HL-60 (cell line): ENCODE measurements around the gene FRAS1.

ENCODE experiments used
- DNase-seq, 2 experiments: peaks; one replicate each; pipeline ENCODE4 v3.0.0-alpha.2; 2010 to 2020; ENCODE audit warnings: low read depth in 1 of 2, low spot score in 1 of 2
- H3K27ac ChIP-seq: fragments of 250-450 bp; sonication (Bioruptor Pico); replicated peaks from 2 replicates; pipeline ENCODE4 v1.5.1; 2020; ENCODE audit warnings: mild to moderate bottlenecking, moderate library complexity
- H3K27me3 ChIP-seq: fragments of 250-450 bp; sonication (Bioruptor Pico); 2 replicates; pipeline ENCODE4 v1.5.1; 2021; ENCODE audit warnings: mild to moderate bottlenecking, moderate library complexity; ENCODE audit not compliant: insufficient read depth, poor library complexity, severe bottlenecking
- H3K4me3 ChIP-seq: replicated peaks from 2 replicates; pipeline ENCODE4 v1.5.1; 2011; ENCODE audit warnings: mild to moderate bottlenecking, control low read depth, low read length; ENCODE audit not compliant: insufficient read depth
- CTCF ChIP-seq: IDR thresholded peaks from one replicate; pipeline ENCODE4 v1.5.1; 2011; ENCODE audit warnings: low read length, control low read depth, inconsistent platforms; ENCODE audit not compliant: insufficient read depth
- GABPA ChIP-seq: IDR thresholded peaks from 2 replicates; pipeline ENCODE4 v1.6.1; 2012; ENCODE audit warnings: low read depth
- POLR2AphosphoS5 ChIP-seq: IDR thresholded peaks from 2 replicates; pipeline ENCODE4 v1.6.1; 2012; ENCODE audit warnings: low read depth
- REST ChIP-seq: IDR thresholded peaks from 2 replicates; pipeline ENCODE4 v1.6.1; 2012; ENCODE audit warnings: low read depth; ENCODE audit not compliant: insufficient replicate concordance
- SPI1 ChIP-seq: IDR thresholded peaks from 2 replicates; pipeline ENCODE4 v1.6.1; 2012; ENCODE audit warnings: low read depth, mild to moderate bottlenecking, borderline replicate concordance

FRAS1 gene

GRCh38 chr4:78441756-78442155, 384.6 kb downstream of the FRAS1 start:
- TF ChIP-seq GABPA, result no peak
- no peak for TF ChIP-seq SPI1
- no peak for TF ChIP-seq REST
- no peak for TF ChIP-seq CTCF
- no peak for TF ChIP-seq POLR2AphosphoS5
- H3K4me3 ChIP-seq, result no peak overlapping the region
- H3K27ac ChIP-seq, result no peak overlapping the region
- H3K27me3 ChIP-seq, result no peaks in the 10 kb centered on the region
- no peak for DNase-seq

- Histone ChIP-seq H3K4me3 (no peak overlapping the region), H3K27me3 (no peaks in the 10 kb centered on the region), H3K27ac (no peak overlapping the region)
- no peak for TF ChIP-seq REST
- TF ChIP-seq GABPA, result no peak
- no peak for TF ChIP-seq POLR2AphosphoS5
- TF ChIP-seq CTCF, result no peak
- no peak for TF ChIP-seq SPI1
- no peak for DNase-seq
Measured at GRCh38 chr4:78446619-78447018, 389.5 kb downstream of the FRAS1 start.

GRCh38 chr4:78451407-78451806, 394.3 kb downstream of the FRAS1 start:
- Histone ChIP-seq H3K27ac (no peak overlapping the region), H3K4me3 (no peak overlapping the region), H3K27me3 (no peaks in the 10 kb centered on the region)
- DNase-seq, result no peak
- TF ChIP-seq POLR2AphosphoS5, result no peak
- no peak for TF ChIP-seq CTCF
- TF ChIP-seq SPI1, result no peak
- TF ChIP-seq GABPA, result no peak
- TF ChIP-seq REST, result no peak
